ENCODE data around the gene HOXD12.

DNA sequence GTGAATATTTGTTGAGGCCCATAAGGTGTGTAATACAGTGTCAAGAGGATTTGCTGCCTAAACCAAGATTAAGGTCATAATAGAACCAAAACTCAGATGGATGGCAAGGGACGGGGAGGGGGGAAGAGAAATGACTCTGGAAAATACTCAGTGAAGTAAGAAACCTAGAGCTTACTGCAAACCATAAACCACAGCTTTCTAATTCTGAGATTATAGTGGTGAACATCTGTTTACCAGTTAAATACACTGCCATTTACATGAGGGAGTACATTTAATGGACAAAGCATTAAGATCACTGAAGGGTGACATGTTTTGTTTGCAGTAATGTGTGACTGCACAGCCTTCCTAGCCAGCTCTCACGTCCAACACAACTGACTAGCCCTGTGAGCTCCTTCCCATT is 35.6 kb upstream of the HOXD12 start:
- TF ChIP-seq CTCF (conservative IDR thresholded peaks at IDR 0.05 in 1 of 2, IDR thresholded peaks at IDR 0.05 in 1 of 2; ENCODE audit: low read depth in 1 of 2, low read length in 2 of 2) (no peak), EZH2 (IDR thresholded peaks at IDR 0.05; ENCODE audit: low read length, missing control alignments) (no peak)

All from fibroblast of lung (primary cell).